CD14-positive monocyte (primary cell): ENCODE results near the gene RGMA. TPM values are rescaled to one million over a fixed set of nuclear protein-coding genes. Genes with fewer than 3 reads are reported as not detected.

Experiments used
- DNase-seq, 3 donors: peaks; one replicate each; pipeline ENCODE4 v3.0.0-alpha.2; 2011 to 2022
- H2AFZ ChIP-seq: 2 replicates; pipeline ENCODE4 v1.6.0; 2012; ENCODE audit warnings: mild to moderate bottlenecking, low read depth, low read length, inconsistent platforms; ENCODE audit not compliant: insufficient read depth, poor library complexity, severe bottlenecking
- H3K27ac ChIP-seq, 2 donors: 1 replicate in 1 of 2; 2 replicates in 1 of 2; pipeline ENCODE4 v1.5.1; 2012 to 2013; ENCODE audit warnings: low read length in 2 of 2, control low read depth in 1 of 2, inconsistent platforms in 1 of 2, low read depth in 1 of 2, mild to moderate bottlenecking in 1 of 2
- H3K27me3 ChIP-seq, 2 donors: one replicate each; pipeline versions ENCODE4 v1.6.0 to v1.6.1; 2011 to 2013; ENCODE audit warnings: low read length in 2 of 2; ENCODE audit not compliant: control insufficient read depth in 2 of 2, insufficient read depth in 2 of 2
- H3K36me3 ChIP-seq, 2 donors: replicated peaks in 1 of 2; 1 replicate in 1 of 2; 2 replicates in 1 of 2; pipeline versions ENCODE4 v1.5.1 to v1.6.1; 2012 to 2013; ENCODE audit warnings: low read length in 2 of 2, control low read depth in 1 of 2, inconsistent platforms in 1 of 2, mild to moderate bottlenecking in 1 of 2; ENCODE audit not compliant: insufficient read depth in 2 of 2, control insufficient read depth in 1 of 2
- H3K4me1 ChIP-seq, 2 donors: 1 replicate in 1 of 2; 2 replicates in 1 of 2; pipeline versions ENCODE4 v1.5.1 to v1.6.1; 2012 to 2013; ENCODE audit warnings: low read length in 2 of 2, control low read depth in 1 of 2, inconsistent platforms in 1 of 2, mild to moderate bottlenecking in 1 of 2, moderate library complexity in 1 of 2; ENCODE audit not compliant: insufficient read depth in 2 of 2, control insufficient read depth in 1 of 2
- H3K4me2 ChIP-seq: replicated peaks from 2 replicates; pipeline ENCODE3; 2012; ENCODE audit warnings: low read length, moderate library complexity, mild to moderate bottlenecking; ENCODE audit not compliant: poor library complexity, severe bottlenecking; ENCODE audit errors: extremely low read depth
- H3K4me3 ChIP-seq, 3 experiments: fragments of 200-600 bp in 1 of 3; sonication (generic) in 1 of 3; replicated peaks in 1 of 3; 1 replicate in 2 of 3; 2 replicates in 1 of 3; pipeline ENCODE4 v1.5.1; 2011 to 2013; ENCODE audit warnings: low read length in 3 of 3, mild to moderate bottlenecking in 3 of 3, control low read depth in 2 of 3, low read depth in 2 of 3, inconsistent platforms in 1 of 3, moderate library complexity in 1 of 3
- H3K79me2 ChIP-seq: 2 replicates; pipeline ENCODE4 v1.6.0; 2012; ENCODE audit warnings: mild to moderate bottlenecking, control low read depth, inconsistent platforms, low read length, moderate library complexity; ENCODE audit not compliant: insufficient read depth
- H3K9ac ChIP-seq: 2 replicates; pipeline ENCODE4 v1.6.0; 2017; ENCODE audit warnings: low read length, mild to moderate bottlenecking; ENCODE audit not compliant: insufficient read depth, poor library complexity, severe bottlenecking
- H3K9me3 ChIP-seq, 2 donors: replicated peaks in 1 of 2; 1 replicate in 1 of 2; 2 replicates in 1 of 2; pipeline versions ENCODE4 v1.5.1 to v1.6.1; 2012 to 2013; ENCODE audit warnings: low read length in 2 of 2, control low read depth in 1 of 2; ENCODE audit not compliant: control insufficient read depth in 1 of 2, insufficient read depth in 1 of 2
- H4K20me1 ChIP-seq: 2 replicates; pipeline ENCODE4 v1.6.0; 2012; ENCODE audit warnings: mild to moderate bottlenecking, low read length, control low read depth, moderate library complexity; ENCODE audit not compliant: insufficient read depth
- H3K27ac Mint-ChIP-seq, 7 donors: one replicate each; pipeline ENCODE4 v1.8.0; 2020; ENCODE audit warnings: mild to moderate bottlenecking in 7 of 7, mixed read lengths in 7 of 7, moderate library complexity in 6 of 7, inconsistent platforms in 2 of 7
- H3K27me3 Mint-ChIP-seq, 3 donors: one replicate each; pipeline ENCODE4 v1.8.0; 2021 to 2022; ENCODE audit warnings: low read depth in 3 of 3, mild to moderate bottlenecking in 3 of 3, mixed read lengths in 3 of 3, moderate library complexity in 3 of 3, inconsistent platforms in 1 of 3
- H3K36me3 Mint-ChIP-seq, 2 donors: one replicate each; pipeline ENCODE4 v1.8.0; 2020; ENCODE audit warnings: mixed read lengths in 2 of 2, inconsistent platforms in 1 of 2, mild to moderate bottlenecking in 1 of 2
- H3K4me1 Mint-ChIP-seq: one replicate; pipeline ENCODE4 v1.8.0; 2020; ENCODE audit warnings: mild to moderate bottlenecking, mixed read lengths
- H3K4me3 Mint-ChIP-seq, 2 donors: one replicate each; pipeline ENCODE4 v1.8.0; 2020; ENCODE audit warnings: mild to moderate bottlenecking in 2 of 2, mixed read lengths in 2 of 2, moderate library complexity in 1 of 2
- H3K9me3 Mint-ChIP-seq, 7 donors: one replicate each; pipeline ENCODE4 v1.8.0; 2020 to 2022; ENCODE audit warnings: mixed read lengths in 7 of 7, mild to moderate bottlenecking in 6 of 7, moderate library complexity in 6 of 7, inconsistent platforms in 2 of 7
- WGBS: methylation state at CpG from one replicate; pipeline ENCODE4 v1.1.5; 2013; ENCODE audit warnings: missing lambda C conversion rate; ENCODE audit not compliant: insufficient coverage; 5-methylcytosine and 5-hydroxymethylcytosine counted together
- intact Hi-C, 2 donors: fragments of 100-400 bp; cut with micrococcal nuclease; formaldehyde crosslinking; loops; one replicate each; pipeline versions ENCODE4 v1.15.0 to v1.15.1; 2023
- polyA plus RNA-seq, 3 donors: library from polyadenylated mRNA; depleted of rRNA in 1 of 3; unstranded in 2 of 3; stranded (reverse) in 1 of 3; fragments of 300-500 nt in 2 of 3; fragments of >200 nt in 1 of 3; fragmentation: Illumina TruSeq in 2 of 3; gene quantifications; 1 replicate in 2 of 3; 2 replicates in 1 of 3; pipeline ENCODE4 v1.2.3, GENCODE V29; 2012 to 2021
- TF ChIP-seq, protein P1 (sequence below): fragments of 200-600 bp; IDR thresholded peaks from one replicate; pipeline ENCODE4 v1.8.0; 2022; ENCODE audit warnings: antibody characterized with exemption, mild to moderate bottlenecking

RGMA gene
- polyA plus RNA-seq, 3 donors = 0.07 to 0.35 (median 0.08) TPM

DNA sequence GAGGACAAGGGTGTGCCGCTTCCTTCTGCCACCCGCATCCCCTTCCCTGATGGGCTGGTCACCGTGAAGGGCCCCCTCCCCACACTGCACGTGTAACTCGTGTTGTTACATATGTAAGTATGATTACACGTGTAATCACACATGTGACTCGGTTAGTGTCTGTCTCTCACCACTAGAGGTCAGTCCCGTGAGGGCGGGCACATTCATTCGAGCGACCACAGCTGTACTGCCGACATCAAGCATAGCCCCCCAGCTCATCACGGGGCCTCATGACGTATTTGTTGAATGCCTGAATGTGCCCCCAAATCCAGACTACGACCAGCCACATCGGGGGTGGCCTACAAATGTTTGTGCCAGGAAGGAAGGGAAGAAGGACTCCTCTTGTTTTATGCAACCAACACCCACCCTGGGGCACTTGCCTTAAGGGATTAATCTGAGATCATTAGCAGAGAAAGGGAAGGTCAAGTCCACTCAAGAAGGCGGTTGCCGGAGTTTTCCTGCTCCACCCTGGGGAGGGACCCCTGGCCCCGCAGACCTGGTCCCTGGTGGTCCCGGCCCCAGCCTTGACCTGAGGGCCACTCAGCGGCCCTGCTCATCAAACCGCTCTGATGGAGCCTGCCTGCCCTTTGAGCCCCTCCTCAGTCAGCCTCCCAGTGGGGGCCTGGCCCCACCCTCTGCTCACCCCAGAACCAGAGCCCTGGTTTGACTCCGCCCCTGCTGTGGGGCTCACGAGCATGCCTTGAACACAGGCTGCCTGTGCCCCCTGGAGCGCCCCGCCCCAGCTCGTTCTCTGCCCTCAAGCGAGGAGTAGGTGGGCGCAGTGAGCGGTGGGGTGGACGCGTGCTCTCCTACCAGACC, 52.8 kb downstream of the RGMA start:
- peaks cover 0 to 7% (median 0%) of the 10 kb centered on the region in 7 donors for H3K9me3 Mint-ChIP-seq
- no peaks in the 10 kb centered on the region for H3K27me3 ChIP-seq
- H3K36me3 ChIP-seq = no peaks in the 10 kb centered on the region
- H3K9me3 ChIP-seq = no peaks in the 10 kb centered on the region
- H3K4me1 Mint-ChIP-seq = peaks cover 59% of the 10 kb centered on the region
- no peaks in the 10 kb centered on the region for H3K79me2 ChIP-seq
- peak overlapping the region; percentile 52 for H3K4me2 ChIP-seq
- WGBS = 62% methylated on average over 18 of the region's 32 CpGs
- H3K27ac Mint-ChIP-seq = peak overlapping the region; percentile 57 to 97 (median 90)
- peaks cover 54 to 59% of the 10 kb centered on the region in 2 donors for H3K4me1 ChIP-seq
- peak; percentile 57 to 68 (median 64) for DNase-seq
- peak overlapping the region in 1 of 2 donors; percentile 11 for H3K27ac ChIP-seq
- peaks cover 0 to 2% of the 10 kb centered on the region in 2 donors for H3K36me3 Mint-ChIP-seq
- intact Hi-C loops = loop anchor here in 1 of 2 donors (10.0 kb wide), 1 partner anchor 199 kb away; no protein-coding TSS in a partner anchor
- no peaks in the 10 kb centered on the region for H4K20me1 ChIP-seq
- TF ChIP-seq, protein P1, sequence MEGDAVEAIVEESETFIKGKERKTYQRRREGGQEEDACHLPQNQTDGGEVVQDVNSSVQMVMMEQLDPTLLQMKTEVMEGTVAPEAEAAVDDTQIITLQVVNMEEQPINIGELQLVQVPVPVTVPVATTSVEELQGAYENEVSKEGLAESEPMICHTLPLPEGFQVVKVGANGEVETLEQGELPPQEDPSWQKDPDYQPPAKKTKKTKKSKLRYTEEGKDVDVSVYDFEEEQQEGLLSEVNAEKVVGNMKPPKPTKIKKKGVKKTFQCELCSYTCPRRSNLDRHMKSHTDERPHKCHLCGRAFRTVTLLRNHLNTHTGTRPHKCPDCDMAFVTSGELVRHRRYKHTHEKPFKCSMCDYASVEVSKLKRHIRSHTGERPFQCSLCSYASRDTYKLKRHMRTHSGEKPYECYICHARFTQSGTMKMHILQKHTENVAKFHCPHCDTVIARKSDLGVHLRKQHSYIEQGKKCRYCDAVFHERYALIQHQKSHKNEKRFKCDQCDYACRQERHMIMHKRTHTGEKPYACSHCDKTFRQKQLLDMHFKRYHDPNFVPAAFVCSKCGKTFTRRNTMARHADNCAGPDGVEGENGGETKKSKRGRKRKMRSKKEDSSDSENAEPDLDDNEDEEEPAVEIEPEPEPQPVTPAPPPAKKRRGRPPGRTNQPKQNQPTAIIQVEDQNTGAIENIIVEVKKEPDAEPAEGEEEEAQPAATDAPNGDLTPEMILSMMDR = peak; percentile 79
- no peak overlapping the region for H3K9ac ChIP-seq
- H2AFZ ChIP-seq = peak overlapping the region; percentile 66
- H3K4me3 Mint-ChIP-seq = peak overlapping the region; percentile 71 to 89
- peak overlapping the region in 1 of 3 experiments; percentile 49 for H3K4me3 ChIP-seq
- peaks cover 0 to 8% (median 2%) of the 10 kb centered on the region in 3 donors for H3K27me3 Mint-ChIP-seq

DNA sequence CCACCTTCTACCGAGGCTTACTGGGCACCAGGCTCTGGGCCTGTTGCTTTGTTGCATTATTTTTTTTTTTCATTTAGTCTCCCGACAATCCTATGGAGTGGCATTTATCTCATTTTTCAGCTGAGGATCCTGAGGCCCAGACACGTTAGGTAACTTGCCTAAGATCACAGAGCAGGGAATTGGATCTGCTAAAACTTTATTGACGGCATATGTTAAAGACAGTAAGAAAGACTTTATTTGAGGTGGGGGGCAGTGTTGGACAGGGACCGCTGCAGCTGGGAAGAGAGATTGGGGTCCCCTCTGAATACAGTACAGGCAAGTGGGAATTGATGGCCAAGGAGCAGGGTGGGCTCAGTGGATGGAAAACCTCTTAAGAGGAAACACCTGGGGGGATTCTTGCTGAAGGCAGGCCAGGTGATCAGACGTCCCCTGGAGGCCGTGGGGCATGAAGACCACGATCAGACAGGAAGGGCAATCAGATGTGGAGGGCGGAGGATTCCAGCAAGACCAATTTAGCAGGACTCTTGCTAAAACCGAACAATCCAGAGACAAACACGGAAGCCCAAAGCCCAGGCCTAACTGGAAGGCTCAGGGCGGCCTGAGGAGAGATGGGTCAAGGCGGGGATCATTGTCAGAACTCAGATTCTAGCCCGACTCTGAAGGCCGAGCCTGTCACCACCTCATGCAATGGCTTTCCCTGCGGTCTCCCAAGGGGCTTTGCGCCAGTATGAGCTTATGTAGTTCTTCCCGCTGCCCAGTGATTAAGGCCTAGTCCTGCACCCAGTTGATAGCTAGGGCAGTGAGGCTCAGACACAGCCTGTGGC, 53.7 kb downstream of the RGMA start:
- Mint-ChIP-seq H3K9me3 (peaks cover 0 to 5% (median 0%) of the 10 kb centered on the region in 7 donors), H3K27me3 (peaks cover 2 to 5% (median 2%) of the 10 kb centered on the region in 3 donors), H3K4me3 (peak overlapping the region in 1 of 2 donors; percentile 89), H3K27ac (peak overlapping the region in 6 of 7 donors; percentile 40 to 97 (median 92)), H3K4me1 (peaks cover 55% of the 10 kb centered on the region), H3K36me3 (peaks cover 0 to under 1% of the 10 kb centered on the region in 2 donors)
- Histone ChIP-seq H2AFZ (peak overlapping the region; percentile 66), H3K79me2 (no peaks in the 10 kb centered on the region), H3K4me1 (peaks cover 52 to 59% of the 10 kb centered on the region in 2 donors), H4K20me1 (no peaks in the 10 kb centered on the region), H3K4me2 (no peak overlapping the region), H3K36me3 (no peaks in the 10 kb centered on the region), H3K27ac (no peak overlapping the region), H3K27me3 (no peaks in the 10 kb centered on the region), H3K9ac (no peak overlapping the region), H3K4me3 (no peak overlapping the region), H3K9me3 (no peaks in the 10 kb centered on the region)
- no peak for DNase-seq
- TF ChIP-seq, protein P1 = no peak
- intact Hi-C loops = loop anchor here in 1 of 2 donors (10.0 kb wide), 1 partner anchor 199 kb away; no protein-coding TSS in a partner anchor
- WGBS = 70% methylated on average over 18 of the region's 18 CpGs
